Measurements from ENCODE around the gene IQCH. TPM values are rescaled to one million over a fixed set of nuclear protein-coding genes. Genes with fewer than 3 reads are reported as not detected.

Gene IQCH
- total RNA-seq, 2 donors from 2014 or later: 1.6 to 6.7 TPM

DNA sequence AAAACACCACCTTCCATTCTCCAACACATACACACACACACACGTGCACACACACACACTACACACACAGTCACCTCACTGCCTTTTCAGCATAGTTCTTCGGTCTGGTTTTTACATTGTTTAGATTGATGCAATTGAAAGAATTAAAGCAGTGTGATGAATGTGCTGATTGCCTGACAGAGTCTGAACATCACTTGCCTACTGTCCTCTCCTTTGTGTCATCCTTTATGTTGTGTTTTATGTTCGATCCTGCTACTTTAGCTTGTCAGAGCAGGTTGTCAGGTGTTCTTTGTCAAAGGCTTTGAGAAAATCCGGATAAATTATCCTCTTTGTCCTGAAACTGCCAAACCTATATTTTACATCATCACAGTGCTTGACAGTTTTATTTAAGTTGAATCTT lies 80.4 kb downstream of the IQCH start:
- TF ChIP-seq CTCF (IDR thresholded peaks at IDR 0.05) (no peak), POLR2A (IDR thresholded peaks at IDR 0.05) (no peak)
- intact Hi-C loops (cut with DNase I): no loop called here
- no peaks in the 10 kb centered on the region for H3K4me1 ChIP-seq
- H3K36me3 ChIP-seq (replicated peaks in 1 of 2; ENCODE audit: insufficient read depth in 1 of 2, low read depth in 2 of 2): no peaks in the 10 kb centered on the region
- ATAC-seq (no peak), DNase-seq (no peak)
- H3K27me3 ChIP-seq: no peaks in the 10 kb centered on the region
- 84 to 86% methylated on average over 4 of the region's 4 CpGs for WGBS, 2 donors
- H3K4me3 ChIP-seq: no peak overlapping the region
- no peak overlapping the region for H3K27ac ChIP-seq
- H3K9me3 ChIP-seq: no peaks in the 10 kb centered on the region

GRCh38 chr15:67335534-67336222 lies 81.1 kb downstream of the IQCH start:
- intact Hi-C loops (cut with DNase I): no loop called here
- no peak for DNase-seq

DNA sequence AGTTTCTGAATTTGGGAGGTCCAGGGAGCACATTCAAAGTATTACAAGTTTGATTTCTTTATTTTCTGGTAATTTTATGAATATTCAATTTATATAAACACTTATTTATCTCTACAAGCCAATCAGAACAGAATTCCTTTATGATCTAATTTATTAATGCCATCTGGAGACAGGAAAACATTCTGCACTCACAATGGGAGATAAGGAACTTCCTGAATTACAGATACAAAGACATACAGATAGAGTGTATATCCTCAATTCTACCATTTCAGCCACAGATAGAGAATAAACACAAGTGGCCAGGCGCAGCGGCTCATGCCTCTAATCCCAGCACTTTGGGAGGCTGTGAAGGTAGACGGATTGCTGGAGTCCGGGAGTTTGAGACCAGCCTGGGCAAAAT lies 86.0 kb downstream of the IQCH start:
- no peak overlapping the region for H3K4me3 ChIP-seq
- no peak overlapping the region for H3K27ac ChIP-seq
- H3K4me1 ChIP-seq: peaks cover 12% of the 10 kb centered on the region
- TF ChIP-seq POLR2A (IDR thresholded peaks at IDR 0.05): no peak
- TF ChIP-seq CTCF (IDR thresholded peaks at IDR 0.05): no peak
- no peaks in the 10 kb centered on the region for H3K27me3 ChIP-seq
- ATAC-seq (no peak), DNase-seq (no peak)
- intact Hi-C loops (cut with DNase I): no loop called here
- H3K9me3 ChIP-seq: no peaks in the 10 kb centered on the region
- WGBS, 2 donors: 93 to 97% methylated on average over 4 of the region's 4 CpGs
- H3K36me3 ChIP-seq (replicated peaks in 1 of 2; ENCODE audit: insufficient read depth in 1 of 2, low read depth in 2 of 2): no peaks in the 10 kb centered on the region

More at GRCh38 chr15:67335534-67336222, 81.1 kb downstream of the IQCH start:
- Histone ChIP-seq H3K27ac (no peak overlapping the region), H3K4me1 (no peaks in the 10 kb centered on the region), H3K36me3 (replicated peaks in 1 of 2; ENCODE audit: insufficient read depth in 1 of 2, low read depth in 2 of 2) (no peaks in the 10 kb centered on the region), H3K9me3 (no peaks in the 10 kb centered on the region), H3K4me3 (no peak overlapping the region), H3K27me3 (no peaks in the 10 kb centered on the region)
- ATAC-seq: no peak
- TF ChIP-seq POLR2A (IDR thresholded peaks at IDR 0.05) (no peak), CTCF (IDR thresholded peaks at IDR 0.05) (no peak)
- WGBS, 2 donors: 82 to 84% methylated on average over 2 of the region's 2 CpGs

DNA sequence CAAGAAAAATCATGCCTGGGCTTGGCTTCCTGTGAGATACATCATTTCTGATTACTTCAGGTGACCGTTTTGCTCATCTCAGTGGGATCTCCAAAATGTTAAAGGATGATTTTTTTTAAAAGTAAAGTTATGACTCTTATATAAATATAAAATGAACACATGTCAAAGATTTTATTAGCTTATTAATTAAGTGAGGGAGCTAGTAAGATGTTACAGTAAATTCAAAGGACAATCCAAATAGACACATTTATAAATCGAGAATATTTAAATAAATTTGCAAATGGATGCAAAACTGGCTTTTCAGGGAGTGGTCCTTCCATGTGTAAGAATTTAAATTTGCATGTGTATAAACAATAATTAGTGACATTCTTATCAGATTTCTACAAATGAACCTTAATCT lies 87.0 kb downstream of the IQCH start:
- ATAC-seq (no peak), DNase-seq (no peak)
- intact Hi-C loops (cut with DNase I): no loop called here
- WGBS, 2 donors: 93 to 97% methylated on average over 2 of the region's 2 CpGs
- no peaks in the 10 kb centered on the region for H3K9me3 ChIP-seq
- H3K27me3 ChIP-seq: no peaks in the 10 kb centered on the region
- TF ChIP-seq POLR2A (IDR thresholded peaks at IDR 0.05) (no peak), CTCF (IDR thresholded peaks at IDR 0.05) (no peak)
- no peak overlapping the region for H3K27ac ChIP-seq
- no peak overlapping the region for H3K4me3 ChIP-seq
- no peaks in the 10 kb centered on the region for H3K36me3 ChIP-seq (replicated peaks in 1 of 2; ENCODE audit: insufficient read depth in 1 of 2, low read depth in 2 of 2)
- peaks cover 12% of the 10 kb centered on the region for H3K4me1 ChIP-seq

DNA sequence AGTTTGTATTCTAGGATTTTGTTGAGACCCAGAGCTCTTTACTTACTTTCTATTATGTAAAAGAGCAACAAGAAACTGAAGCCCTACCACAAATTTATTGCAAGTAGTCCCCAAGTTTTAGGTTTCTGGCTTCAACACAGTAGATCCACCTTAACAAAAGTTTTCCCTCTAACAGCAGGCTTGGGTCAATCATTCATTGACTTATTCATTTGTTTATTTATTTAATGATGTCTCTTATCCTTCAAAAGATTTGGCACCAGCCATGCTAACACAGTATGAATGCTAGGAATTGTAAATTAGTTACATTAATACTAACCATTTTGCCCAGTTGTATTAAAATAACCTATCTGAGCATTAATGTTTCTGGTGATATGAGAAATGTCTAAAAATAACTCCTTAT lies 88.6 kb downstream of the IQCH start:
- H3K4me1 ChIP-seq: peaks cover 12% of the 10 kb centered on the region
- H3K36me3 ChIP-seq (replicated peaks in 1 of 2; ENCODE audit: insufficient read depth in 1 of 2, low read depth in 2 of 2): no peaks in the 10 kb centered on the region
- no peak overlapping the region for H3K27ac ChIP-seq
- intact Hi-C loops (cut with DNase I): no loop called here
- TF ChIP-seq CTCF (IDR thresholded peaks at IDR 0.05): no peak
- TF ChIP-seq POLR2A (IDR thresholded peaks at IDR 0.05): no peak
- DNase-seq (no peak), ATAC-seq (no peak)
- no peaks in the 10 kb centered on the region for H3K9me3 ChIP-seq
- no peak overlapping the region for H3K4me3 ChIP-seq
- H3K27me3 ChIP-seq: no peaks in the 10 kb centered on the region

All from body of pancreas (tissue), 4 donors.